ENCODE measurements around the gene ZNF282.
"Not testable (repeated sequence)": the region's sequence is repeated elsewhere in the genome, so short reads cannot be mapped to it uniquely, and the experiment has no call there.

ZNF282 gene

GRCh38 chr7:149226366-149226765 lies 31.0 kb downstream of the ZNF282 start:
- FAIRE-seq = not testable (repeated sequence)

- no peak for FAIRE-seq
Measured at GRCh38 chr7:149226840-149227494, 31.6 kb downstream of the ZNF282 start.

GRCh38 chr7:149228831-149229471 lies 33.6 kb downstream of the ZNF282 start:
- no peak for FAIRE-seq

DNA sequence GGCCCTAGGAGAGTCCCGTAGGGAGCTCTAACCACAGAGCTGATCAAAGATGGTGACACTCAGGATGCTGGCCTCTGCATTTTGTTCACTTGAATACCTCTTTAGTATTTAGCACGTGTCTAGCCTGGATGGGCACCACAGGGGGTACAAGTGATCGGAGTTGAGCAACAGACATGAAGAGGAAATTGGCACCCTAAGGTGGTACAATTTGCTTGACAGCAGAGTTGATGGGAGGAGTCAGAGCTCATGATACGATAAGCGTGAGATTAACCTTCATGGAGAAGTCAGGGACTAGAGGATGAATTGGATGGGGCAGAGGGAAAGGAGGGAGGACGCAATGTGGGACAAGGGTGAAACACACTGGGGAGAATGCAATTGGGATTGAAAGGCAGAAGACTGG lies 34.2 kb downstream of the ZNF282 start:
- no peak for FAIRE-seq

DNA sequence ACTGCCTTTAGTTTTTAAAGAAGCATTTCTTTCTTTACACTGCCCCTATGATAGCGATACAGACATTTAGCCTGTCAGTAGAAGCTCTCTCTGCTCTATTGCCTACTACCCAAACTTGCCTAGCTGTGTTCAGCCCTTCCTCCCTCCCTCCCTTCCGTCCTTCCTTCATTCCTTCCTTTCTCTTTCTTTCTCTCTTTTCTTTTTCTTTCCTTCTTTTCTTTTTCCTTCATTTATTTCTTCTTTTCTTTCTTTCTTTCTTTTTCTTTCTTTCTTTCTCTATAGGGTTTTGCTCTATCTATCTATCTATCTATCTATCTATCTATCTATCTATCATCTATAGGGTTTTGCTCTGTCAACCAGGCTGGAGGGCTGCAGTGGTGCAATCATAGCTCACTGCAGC lies 37.0 kb downstream of the ZNF282 start:
- FAIRE-seq = no peak

DNA sequence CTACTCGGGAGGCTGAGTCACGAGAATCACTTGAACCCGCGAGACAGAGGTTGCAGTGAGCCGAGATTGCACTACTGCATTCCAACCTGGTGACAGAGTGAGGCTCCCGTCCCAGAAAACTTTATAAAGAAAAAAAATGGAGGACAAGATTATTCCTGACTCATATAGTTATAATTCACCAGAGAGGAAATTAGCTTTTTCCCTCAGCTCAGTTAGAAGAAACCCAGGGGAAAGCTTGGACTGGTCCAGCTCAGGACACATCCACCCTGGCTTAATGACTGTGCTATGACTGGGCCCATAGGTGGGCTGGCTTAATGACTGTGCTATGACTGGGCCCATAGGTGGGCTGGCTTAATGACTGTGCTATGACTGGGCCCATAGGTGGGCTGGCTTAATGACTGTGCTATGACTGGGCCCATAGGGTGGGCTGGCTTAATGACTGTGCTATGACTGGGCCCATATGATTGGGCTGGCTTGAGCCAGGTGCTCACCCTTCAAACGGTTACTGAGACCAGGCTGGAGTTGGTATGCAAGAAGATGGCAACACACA lies 38.4 kb downstream of the ZNF282 start:
- not testable (repeated sequence) for FAIRE-seq

DNA sequence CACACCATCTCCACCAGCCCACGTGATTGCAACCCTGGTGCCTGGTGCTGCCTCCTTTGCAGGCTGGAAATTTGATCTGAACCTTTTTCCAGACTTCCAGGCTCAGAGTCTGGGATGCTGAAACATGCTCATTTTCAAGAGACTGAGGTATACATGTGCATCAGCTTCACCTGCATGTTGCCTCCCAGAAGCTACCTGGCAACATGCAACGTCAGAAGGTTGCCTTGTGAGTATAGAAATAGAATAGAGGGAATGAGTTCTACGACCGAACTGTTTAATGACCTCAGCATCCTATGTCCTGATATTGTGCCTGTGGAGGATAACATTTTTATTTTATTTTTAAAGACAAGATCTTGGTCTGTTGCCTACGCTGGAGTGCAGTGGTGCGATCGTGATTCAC lies 42.2 kb downstream of the ZNF282 start:
- no peak for FAIRE-seq

DNA sequence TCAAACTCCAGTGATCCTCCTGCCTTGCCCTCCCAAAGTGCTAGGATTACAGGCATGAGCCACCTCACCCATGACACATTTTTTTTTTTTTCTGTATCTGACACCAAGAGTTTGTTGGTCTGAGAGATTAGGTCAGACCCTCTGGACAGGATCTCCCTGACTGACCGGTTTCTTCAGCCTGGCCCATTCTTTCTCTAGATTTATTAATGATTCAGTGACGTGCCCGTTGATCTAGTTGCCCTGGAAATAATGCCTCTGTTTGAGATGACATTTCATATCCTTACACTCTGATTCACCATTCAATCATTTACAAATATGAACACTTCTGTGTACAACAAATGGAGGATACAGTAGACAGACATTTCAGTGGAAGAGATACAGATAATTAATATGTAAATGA lies 42.7 kb downstream of the ZNF282 start:
- no peak for FAIRE-seq

DNA sequence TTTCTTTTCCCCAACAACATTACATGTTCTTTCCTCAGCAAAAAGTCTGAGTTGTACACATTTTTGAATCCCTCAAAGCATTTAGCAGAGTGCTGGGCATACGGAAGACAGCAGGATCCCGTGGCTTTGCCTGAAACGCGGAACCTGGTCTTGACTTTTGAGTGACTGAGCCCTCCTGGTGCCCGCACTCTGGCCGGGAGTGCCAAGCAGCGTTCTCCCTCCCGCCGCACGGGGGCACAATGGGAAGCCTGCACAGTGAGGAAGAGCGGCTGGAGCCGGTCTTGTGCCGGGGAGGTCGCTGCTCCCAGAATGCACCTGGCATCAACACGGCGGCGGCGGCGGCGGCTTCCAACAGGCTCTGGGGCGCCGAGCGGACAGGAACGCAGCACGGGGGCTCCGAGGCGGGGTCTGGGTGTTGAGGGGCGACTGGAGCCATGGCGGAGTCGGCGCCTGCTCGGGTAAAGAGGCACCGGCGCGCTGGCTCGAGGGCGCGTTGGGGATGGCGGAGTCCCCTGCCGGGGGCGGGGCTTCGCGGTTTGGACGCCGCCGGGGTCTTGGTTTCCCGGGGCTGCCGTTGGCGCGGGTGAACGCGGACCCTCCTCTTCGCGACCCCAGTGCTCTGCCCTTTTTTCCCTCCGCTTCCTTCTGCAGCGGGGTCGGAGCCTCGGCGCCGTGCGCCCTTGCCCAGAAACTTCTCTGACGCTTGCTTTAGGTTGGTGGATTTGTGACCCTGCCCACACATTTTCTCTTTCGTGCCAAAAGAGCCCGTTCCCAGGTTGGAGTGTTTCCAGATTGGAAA lies 44.2 kb downstream of the ZNF282 start, which contains the start of gene ZNF212:
TSS of gene ZNF212 (plus strand) at position 307 of the 799 bp plus-strand sequence. CDS start at position 435, 128 bp downstream.
- peak; percentile 23 for FAIRE-seq

- no peak for FAIRE-seq
Measured at GRCh38 chr7:149240637-149241036, 45.3 kb downstream of the ZNF282 start.

GRCh38 chr7:149241696-149242095 lies 46.4 kb downstream of the ZNF282 start:
- FAIRE-seq = no peak

GRCh38 chr7:149245244-149245643 lies 49.9 kb downstream of the ZNF282 start:
- no peak for FAIRE-seq

GRCh38 chr7:149245744-149246143 lies 50.4 kb downstream of the ZNF282 start:
- FAIRE-seq = no peak

DNA sequence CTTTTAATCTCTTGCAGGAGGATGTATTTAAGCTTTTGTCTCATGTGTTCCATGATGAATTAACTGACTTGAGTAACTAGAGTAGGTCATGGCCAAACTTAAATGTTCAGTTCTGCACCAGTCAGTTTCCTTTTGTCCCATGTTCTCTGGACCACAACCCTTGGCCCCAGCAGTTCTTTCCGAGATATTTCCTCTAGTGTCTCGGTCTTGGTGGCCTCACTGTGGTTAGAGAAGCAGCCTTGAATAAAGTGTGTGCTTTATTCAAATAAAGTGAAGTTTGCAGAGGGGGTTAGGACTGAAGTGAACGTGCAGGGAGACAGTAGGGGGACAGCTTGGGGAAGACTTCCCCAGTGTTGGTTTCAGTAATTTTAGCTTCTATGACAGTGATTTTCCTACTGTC lies 53.4 kb downstream of the ZNF282 start:
- no peak for FAIRE-seq

GRCh38 chr7:149250151-149250550 lies 54.8 kb downstream of the ZNF282 start:
- not testable (repeated sequence) for FAIRE-seq

DNA sequence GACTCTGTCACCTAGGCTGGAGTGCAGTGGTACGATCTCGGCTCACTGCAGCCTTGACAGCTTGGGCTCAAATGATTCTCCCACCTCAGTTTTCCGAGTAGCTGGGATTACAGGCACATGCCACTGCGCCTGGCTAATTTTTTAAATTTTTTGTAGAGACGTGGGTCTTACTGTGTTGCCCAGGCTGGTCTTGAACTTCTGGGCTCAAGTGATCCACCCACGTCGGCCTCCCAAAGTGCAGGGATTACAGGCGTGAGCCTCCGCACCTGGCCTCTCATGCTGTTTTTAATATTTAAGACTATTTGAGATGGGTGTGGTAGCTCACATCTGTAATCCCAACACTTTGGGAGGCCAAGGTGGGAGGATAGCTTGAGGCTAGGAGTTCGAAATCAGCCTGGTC lies 56.2 kb downstream of the ZNF282 start:
- not testable (repeated sequence) for FAIRE-seq

GRCh38 chr7:149252378-149252777 lies 57.0 kb downstream of the ZNF282 start:
- no peak for FAIRE-seq

GRCh38 chr7:149253665-149254064 lies 58.3 kb downstream of the ZNF282 start:
- FAIRE-seq = no peak

- FAIRE-seq = no peak
Measured at GRCh38 chr7:149254181-149254858, 59.0 kb downstream of the ZNF282 start.

- no peak for FAIRE-seq
Measured at GRCh38 chr7:149255174-149255573, 59.8 kb downstream of the ZNF282 start.

DNA sequence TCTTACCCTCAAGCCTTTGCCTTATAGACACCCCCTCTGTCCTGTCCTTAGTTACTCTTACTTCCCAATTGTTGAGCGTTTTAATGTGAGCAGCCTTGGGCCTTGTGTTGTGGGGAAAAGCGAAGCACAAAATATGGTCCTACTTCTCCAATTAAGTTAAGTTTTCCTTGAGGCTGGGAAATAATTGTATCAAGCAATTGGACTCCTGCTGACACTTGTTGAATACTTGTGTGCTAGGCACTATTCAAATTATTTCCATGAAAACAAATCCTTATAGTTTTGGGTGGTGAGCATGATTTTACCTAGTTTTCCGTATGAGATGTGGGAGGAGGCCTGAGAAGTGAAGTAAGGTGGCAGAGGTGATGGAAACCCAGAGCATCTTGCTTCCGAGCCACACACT lies 61.2 kb downstream of the ZNF282 start:
- FAIRE-seq = no peak

DNA sequence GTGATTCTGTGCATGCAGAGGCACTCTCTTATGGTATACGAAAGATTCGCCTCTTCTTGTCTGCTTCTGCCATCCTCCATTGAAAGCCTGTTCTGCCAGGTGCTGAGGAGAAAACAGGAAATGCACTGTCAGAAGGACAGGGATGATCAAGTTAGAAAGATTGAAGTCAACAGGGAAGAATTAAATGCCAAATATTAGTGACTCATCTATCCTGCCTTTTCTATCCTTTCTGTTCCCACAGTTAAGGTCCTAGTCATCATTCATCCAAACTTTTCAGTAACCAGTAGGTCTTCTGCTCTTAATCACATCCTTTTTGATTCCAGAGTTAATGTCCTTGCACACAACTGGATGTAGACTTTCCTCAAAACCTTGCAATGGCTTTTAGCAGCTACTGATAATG lies 61.8 kb downstream of the ZNF282 start:
- FAIRE-seq = no peak

DNA sequence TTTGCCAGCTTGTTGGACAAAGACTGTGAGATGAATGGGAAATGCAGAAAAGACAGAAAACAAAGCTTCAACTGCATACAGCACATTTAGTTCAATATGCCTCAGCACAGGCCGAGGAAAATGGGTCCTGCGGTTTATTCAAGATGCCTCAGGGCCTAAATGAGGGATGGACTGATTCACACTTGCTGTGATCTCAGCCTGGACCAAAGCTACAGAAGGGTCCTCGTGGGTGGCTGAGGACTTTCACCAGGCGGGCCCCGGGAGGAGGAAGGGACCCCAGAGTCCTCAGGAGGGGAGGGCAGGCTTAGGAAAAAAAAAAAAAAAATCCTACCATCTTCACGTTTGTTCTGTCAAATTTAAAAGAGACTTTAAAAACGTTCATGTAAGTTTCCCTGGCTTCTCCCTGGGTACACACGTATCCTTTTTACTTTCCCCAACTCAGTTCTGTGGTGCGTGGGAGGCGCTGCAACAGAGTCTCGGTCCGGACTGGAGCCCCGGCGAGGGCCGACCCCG lies 66.0 kb downstream of the ZNF282 start:
- no peak for FAIRE-seq

All from G401.6 (cell line).